GM12878 (cell line): Measurements from ENCODE around the gene ZBTB21. TPM values are rescaled to one million over a fixed set of nuclear protein-coding genes. Genes with fewer than 3 reads are reported as not detected.

Experiments used
- ATAC-seq: fragments of 200-7000 bp; cut with Tn5 transposase; 3 replicates; pipeline ENCODE4 v1.9.1; 2020; ENCODE audit warnings: mild to moderate bottlenecking, moderate library complexity
- BruUV-seq: library from RNA; stranded (reverse); fragments of 400-500 nt; replicated peaks from 2 replicates; lab custom pipeline; 2021; lab: Mats Ljungman, UMichigan
- CTCF ChIA-PET: fragments of 300-600 bp; sonication (Branson Sonifier 250); formaldehyde crosslinking; extraction: SDS; loops from one replicate; lab custom pipeline; 2021; ENCODE audit warnings: inconsistent platforms; lab: Yijun Ruan, JAX
- POLR2A ChIA-PET: fragments of 350-600 bp; formaldehyde crosslinking; extraction: SDS; loops from one replicate; lab custom pipeline; 2021; ENCODE audit warnings: inconsistent platforms; lab: Charles Lee
- RAD21 ChIA-PET: fragments of 300-600 bp; sonication (Branson Sonifier 250); formaldehyde crosslinking; loops from one replicate; lab custom pipeline; 2023; ENCODE audit warnings: antibody characterized with exemption; ENCODE audit not compliant: unreplicated experiment; lab: Charles Lee
- SMC1A ChIA-PET: fragments of 300-600 bp; sonication (Branson Sonifier 250); formaldehyde crosslinking; loops from one replicate; lab custom pipeline; 2023; ENCODE audit not compliant: unreplicated experiment, uncharacterized antibody; lab: Charles Lee
- DNase-seq: peaks from one replicate; pipeline ENCODE4 v3.0.0-alpha.2; 2011; ENCODE audit warnings: low read depth, low spot score
- FAIRE-seq: peaks from 3 replicates; lab custom pipeline; 2011; peaks lifted over from hg19 to GRCh38; lab: Jason Lieb, UNC
- H2AFZ ChIP-seq: 2 replicates; pipeline ENCODE4 v1.6.0; 2011; ENCODE audit warnings: low read depth, low read length, control low read depth; ENCODE audit not compliant: control insufficient read depth
- H3K27ac ChIP-seq: 2 replicates; pipeline ENCODE4 v1.5.1; 2011; ENCODE audit warnings: control low read depth; ENCODE audit not compliant: control insufficient read depth, insufficient read depth
- H3K27me3 ChIP-seq, 2 experiments: replicated peaks in 1 of 2; 2 replicates each; pipeline versions ENCODE4 v1.6.0 to v1.6.1; 2011; ENCODE audit warnings: low read length in 1 of 2; ENCODE audit not compliant: control insufficient read depth in 2 of 2, insufficient read depth in 2 of 2
- H3K36me3 ChIP-seq, 2 experiments: 2 replicates each; pipeline ENCODE4 v1.5.1; 2011; ENCODE audit warnings: low read length in 1 of 2; ENCODE audit not compliant: control insufficient read depth in 2 of 2, insufficient read depth in 2 of 2
- H3K4me1 ChIP-seq: 2 replicates; pipeline ENCODE4 v1.6.1; 2011; ENCODE audit warnings: mild to moderate bottlenecking, low read length, moderate library complexity, mixed read lengths; ENCODE audit not compliant: control insufficient read depth, insufficient read depth
- H3K4me2 ChIP-seq: 2 replicates; pipeline ENCODE4 v1.6.0; 2011; ENCODE audit warnings: control low read depth; ENCODE audit not compliant: control insufficient read depth, insufficient read depth
- H3K4me3 ChIP-seq: fragments of 200-600 bp; sonication (generic); 2 replicates; pipeline ENCODE4 v1.5.1; 2016
- H3K79me2 ChIP-seq: 2 replicates; pipeline ENCODE4 v1.6.0; 2011; ENCODE audit warnings: low read length; ENCODE audit not compliant: control insufficient read depth, insufficient read depth
- H3K9ac ChIP-seq: 2 replicates; pipeline ENCODE4 v1.8.0; 2011; ENCODE audit warnings: low read length, control low read depth, mixed read lengths; ENCODE audit not compliant: control insufficient read depth, insufficient read depth
- H3K9me3 ChIP-seq: replicated peaks from 3 replicates; pipeline ENCODE4 v1.5.1; 2011; ENCODE audit warnings: mild to moderate bottlenecking, low read length; ENCODE audit not compliant: control insufficient read depth, insufficient read depth
- H4K20me1 ChIP-seq: 2 replicates; pipeline ENCODE4 v1.6.0; 2011; ENCODE audit not compliant: control insufficient read depth, insufficient read depth
- WGBS: methylation state at CpG from one replicate; pipeline ENCODE4 v1.1.6; 2016; ENCODE audit warnings: low lambda C conversion rate; ENCODE audit not compliant: insufficient replicate concordance, insufficient coverage; ENCODE audit errors: missing lambda C conversion rate; 5-methylcytosine and 5-hydroxymethylcytosine counted together
- in situ Hi-C: fragments of 300-500 bp; cut with MboI; formaldehyde crosslinking; loops from 9 replicates; pipeline ENCODE4 v1.14.3; 2018; ENCODE audit warnings: mixed read lengths
- intact Hi-C: fragments of 100-400 bp; cut with micrococcal nuclease; formaldehyde crosslinking; loops from one replicate; pipeline ENCODE4 v1.14.2; 2022; ENCODE audit not compliant: unreplicated experiment
- polyA plus RNA-seq, 11 experiments: library from polyadenylated mRNA; depleted of rRNA in 4 of 11; unstranded in 6 of 11; stranded (reverse) in 5 of 11; fragments of >200 nt; fragmentation: Nextera tagmentation in 4 of 11; fragmentation: Illumina TruSeq in 1 of 11; extraction: Ambion mirVana in 4 of 11; extraction: Trizol in 1 of 11; gene quantifications; 1 replicate in 1 of 11; 2 replicates in 10 of 11; pipeline versions ENCODE4 v1.2.1 to v1.2.3, GENCODE V29; 2011 to 2016; ENCODE audit warnings: inconsistent platforms in 2 of 11, missing spikeins in 2 of 11, low read depth in 1 of 11
- total RNA-seq, 4 experiments: library from RNA; depleted of rRNA in 3 of 4; stranded (reverse); fragments of >200 nt in 3 of 4; fragmentation: Illumina TruSeq in 1 of 4; extraction: Trizol in 1 of 4; gene quantifications; 2 replicates each; pipeline versions ENCODE4 v1.2.1 to v1.2.3, GENCODE V29; 2013 to 2021
- TF ChIP-seq, protein P1 (sequence below): fragments of 450-650 bp; formaldehyde crosslinking; IDR thresholded peaks from 2 replicates; pipeline ENCODE4 v1.4.0; 2020; ENCODE audit warnings: mild to moderate bottlenecking, moderate library complexity
- TF ChIP-seq, protein P2 (sequence below): fragments of 450-650 bp; IDR thresholded peaks from 2 replicates; pipeline ENCODE4 v1.6.1; 2017; ENCODE audit warnings: mild to moderate bottlenecking
- TF ChIP-seq, protein P3 (sequence below): fragments of 150-350 bp; IDR thresholded peaks from 2 replicates; pipeline ENCODE4 v1.6.1; 2016; ENCODE audit warnings: low read depth, low read length
- TF ChIP-seq, protein P4 (sequence below): fragments of 450-650 bp; IDR thresholded peaks from 2 replicates; pipeline ENCODE4 v1.6.1; 2014; ENCODE audit warnings: mild to moderate bottlenecking

The ZBTB21 gene
- total and polyA plus RNA-seq, 10 of the 15 experiments (the other 5 are each of a cell fraction or from before 2014, with no cell fraction given), result 1.8 to 21.6 (median 10.6) TPM

DNA sequence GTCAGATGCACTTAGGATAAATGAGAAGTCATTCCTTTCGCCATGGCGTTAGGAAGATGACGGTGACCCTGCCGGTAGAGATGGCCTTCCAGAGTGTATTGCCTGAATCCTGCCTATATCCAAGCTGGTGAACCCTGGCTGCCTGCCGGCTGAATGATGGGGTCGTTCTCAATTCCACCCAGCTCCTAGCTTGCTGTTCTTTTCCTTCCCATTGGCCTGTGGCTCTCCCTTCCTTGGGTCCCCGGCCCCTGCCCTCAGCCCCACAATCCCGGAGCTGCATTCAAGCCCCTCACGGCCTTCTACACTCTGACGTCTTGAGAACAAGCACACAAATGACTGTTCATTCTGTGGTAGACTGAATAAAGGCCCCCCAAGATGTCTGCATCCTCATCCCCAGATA lies 28.2 kb upstream of the ZBTB21 start:
- Histone ChIP-seq H3K27ac (no peak overlapping the region), H3K9me3 (no peaks in the 10 kb centered on the region; the same call in 2 of the 3 replicates), H3K79me2 (no peaks in the 10 kb centered on the region), H3K27me3 (no peaks in the 10 kb centered on the region; a peak in 1 of 4 replicates)
- SMC1A ChIA-PET, result no interaction called here
- DNase-seq (no peak), FAIRE-seq (no peak), ATAC-seq (no peak)
- in situ Hi-C loops, result no loop called here
- intact Hi-C loops, result no loop called here
- TF ChIP-seq, protein P1, sequence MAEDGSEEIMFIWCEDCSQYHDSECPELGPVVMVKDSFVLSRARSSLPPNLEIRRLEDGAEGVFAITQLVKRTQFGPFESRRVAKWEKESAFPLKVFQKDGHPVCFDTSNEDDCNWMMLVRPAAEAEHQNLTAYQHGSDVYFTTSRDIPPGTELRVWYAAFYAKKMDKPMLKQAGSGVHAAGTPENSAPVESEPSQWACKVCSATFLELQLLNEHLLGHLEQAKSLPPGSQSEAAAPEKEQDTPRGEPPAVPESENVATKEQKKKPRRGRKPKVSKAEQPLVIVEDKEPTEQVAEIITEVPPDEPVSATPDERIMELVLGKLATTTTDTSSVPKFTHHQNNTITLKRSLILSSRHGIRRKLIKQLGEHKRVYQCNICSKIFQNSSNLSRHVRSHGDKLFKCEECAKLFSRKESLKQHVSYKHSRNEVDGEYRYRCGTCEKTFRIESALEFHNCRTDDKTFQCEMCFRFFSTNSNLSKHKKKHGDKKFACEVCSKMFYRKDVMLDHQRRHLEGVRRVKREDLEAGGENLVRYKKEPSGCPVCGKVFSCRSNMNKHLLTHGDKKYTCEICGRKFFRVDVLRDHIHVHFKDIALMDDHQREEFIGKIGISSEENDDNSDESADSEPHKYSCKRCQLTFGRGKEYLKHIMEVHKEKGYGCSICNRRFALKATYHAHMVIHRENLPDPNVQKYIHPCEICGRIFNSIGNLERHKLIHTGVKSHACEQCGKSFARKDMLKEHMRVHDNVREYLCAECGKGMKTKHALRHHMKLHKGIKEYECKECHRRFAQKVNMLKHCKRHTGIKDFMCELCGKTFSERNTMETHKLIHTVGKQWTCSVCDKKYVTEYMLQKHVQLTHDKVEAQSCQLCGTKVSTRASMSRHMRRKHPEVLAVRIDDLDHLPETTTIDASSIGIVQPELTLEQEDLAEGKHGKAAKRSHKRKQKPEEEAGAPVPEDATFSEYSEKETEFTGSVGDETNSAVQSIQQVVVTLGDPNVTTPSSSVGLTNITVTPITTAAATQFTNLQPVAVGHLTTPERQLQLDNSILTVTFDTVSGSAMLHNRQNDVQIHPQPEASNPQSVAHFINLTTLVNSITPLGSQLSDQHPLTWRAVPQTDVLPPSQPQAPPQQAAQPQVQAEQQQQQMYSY, result no peak
- TF ChIP-seq, protein P2, sequence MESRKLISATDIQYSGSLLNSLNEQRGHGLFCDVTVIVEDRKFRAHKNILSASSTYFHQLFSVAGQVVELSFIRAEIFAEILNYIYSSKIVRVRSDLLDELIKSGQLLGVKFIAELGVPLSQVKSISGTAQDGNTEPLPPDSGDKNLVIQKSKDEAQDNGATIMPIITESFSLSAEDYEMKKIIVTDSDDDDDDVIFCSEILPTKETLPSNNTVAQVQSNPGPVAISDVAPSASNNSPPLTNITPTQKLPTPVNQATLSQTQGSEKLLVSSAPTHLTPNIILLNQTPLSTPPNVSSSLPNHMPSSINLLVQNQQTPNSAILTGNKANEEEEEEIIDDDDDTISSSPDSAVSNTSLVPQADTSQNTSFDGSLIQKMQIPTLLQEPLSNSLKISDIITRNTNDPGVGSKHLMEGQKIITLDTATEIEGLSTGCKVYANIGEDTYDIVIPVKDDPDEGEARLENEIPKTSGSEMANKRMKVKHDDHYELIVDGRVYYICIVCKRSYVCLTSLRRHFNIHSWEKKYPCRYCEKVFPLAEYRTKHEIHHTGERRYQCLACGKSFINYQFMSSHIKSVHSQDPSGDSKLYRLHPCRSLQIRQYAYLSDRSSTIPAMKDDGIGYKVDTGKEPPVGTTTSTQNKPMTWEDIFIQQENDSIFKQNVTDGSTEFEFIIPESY, result no peak
- TF ChIP-seq, protein P3, sequence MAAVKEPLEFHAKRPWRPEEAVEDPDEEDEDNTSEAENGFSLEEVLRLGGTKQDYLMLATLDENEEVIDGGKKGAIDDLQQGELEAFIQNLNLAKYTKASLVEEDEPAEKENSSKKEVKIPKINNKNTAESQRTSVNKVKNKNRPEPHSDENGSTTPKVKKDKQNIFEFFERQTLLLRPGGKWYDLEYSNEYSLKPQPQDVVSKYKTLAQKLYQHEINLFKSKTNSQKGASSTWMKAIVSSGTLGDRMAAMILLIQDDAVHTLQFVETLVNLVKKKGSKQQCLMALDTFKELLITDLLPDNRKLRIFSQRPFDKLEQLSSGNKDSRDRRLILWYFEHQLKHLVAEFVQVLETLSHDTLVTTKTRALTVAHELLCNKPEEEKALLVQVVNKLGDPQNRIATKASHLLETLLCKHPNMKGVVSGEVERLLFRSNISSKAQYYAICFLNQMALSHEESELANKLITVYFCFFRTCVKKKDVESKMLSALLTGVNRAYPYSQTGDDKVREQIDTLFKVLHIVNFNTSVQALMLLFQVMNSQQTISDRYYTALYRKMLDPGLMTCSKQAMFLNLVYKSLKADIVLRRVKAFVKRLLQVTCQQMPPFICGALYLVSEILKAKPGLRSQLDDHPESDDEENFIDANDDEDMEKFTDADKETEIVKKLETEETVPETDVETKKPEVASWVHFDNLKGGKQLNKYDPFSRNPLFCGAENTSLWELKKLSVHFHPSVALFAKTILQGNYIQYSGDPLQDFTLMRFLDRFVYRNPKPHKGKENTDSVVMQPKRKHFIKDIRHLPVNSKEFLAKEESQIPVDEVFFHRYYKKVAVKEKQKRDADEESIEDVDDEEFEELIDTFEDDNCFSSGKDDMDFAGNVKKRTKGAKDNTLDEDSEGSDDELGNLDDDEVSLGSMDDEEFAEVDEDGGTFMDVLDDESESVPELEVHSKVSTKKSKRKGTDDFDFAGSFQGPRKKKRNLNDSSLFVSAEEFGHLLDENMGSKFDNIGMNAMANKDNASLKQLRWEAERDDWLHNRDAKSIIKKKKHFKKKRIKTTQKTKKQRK, result no peak
- TF ChIP-seq, protein P4, sequence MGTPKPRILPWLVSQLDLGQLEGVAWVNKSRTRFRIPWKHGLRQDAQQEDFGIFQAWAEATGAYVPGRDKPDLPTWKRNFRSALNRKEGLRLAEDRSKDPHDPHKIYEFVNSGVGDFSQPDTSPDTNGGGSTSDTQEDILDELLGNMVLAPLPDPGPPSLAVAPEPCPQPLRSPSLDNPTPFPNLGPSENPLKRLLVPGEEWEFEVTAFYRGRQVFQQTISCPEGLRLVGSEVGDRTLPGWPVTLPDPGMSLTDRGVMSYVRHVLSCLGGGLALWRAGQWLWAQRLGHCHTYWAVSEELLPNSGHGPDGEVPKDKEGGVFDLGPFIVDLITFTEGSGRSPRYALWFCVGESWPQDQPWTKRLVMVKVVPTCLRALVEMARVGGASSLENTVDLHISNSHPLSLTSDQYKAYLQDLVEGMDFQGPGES, result no peak
- TF ChIP-seq, all 136 proteins: peak for 0
- Histone ChIP-seq H3K4me1 (no peaks in the 10 kb centered on the region), H3K9ac (no peak overlapping the region), H4K20me1 (no peaks in the 10 kb centered on the region), H2AFZ (no peak overlapping the region), H3K4me2 (no peak overlapping the region), H3K4me3 (no peak overlapping the region), H3K36me3 (no peaks in the 10 kb centered on the region)
- ChIA-PET CTCF (interaction anchor here (1.0 kb wide), 1 partner anchor 22 kb away, joined by 3 read pairs; no protein-coding TSS in a partner anchor), RAD21 (no interaction called here), POLR2A (no interaction called here)
- WGBS, result 60% methylated on average over 10 of the region's 10 CpGs
- no TSS peak for BruUV-seq
